ENCODE results near the gene CMTM8. TPM values are rescaled to one million over a fixed set of nuclear protein-coding genes. Genes with fewer than 3 reads are reported as not detected.

Gene CMTM8
- total RNA-seq, 5 donors from 2014 or later (not counting 1 experiment from before 2014, with no cell fraction given) = 5.2 to 12.2 (median 10.3) TPM

DNA sequence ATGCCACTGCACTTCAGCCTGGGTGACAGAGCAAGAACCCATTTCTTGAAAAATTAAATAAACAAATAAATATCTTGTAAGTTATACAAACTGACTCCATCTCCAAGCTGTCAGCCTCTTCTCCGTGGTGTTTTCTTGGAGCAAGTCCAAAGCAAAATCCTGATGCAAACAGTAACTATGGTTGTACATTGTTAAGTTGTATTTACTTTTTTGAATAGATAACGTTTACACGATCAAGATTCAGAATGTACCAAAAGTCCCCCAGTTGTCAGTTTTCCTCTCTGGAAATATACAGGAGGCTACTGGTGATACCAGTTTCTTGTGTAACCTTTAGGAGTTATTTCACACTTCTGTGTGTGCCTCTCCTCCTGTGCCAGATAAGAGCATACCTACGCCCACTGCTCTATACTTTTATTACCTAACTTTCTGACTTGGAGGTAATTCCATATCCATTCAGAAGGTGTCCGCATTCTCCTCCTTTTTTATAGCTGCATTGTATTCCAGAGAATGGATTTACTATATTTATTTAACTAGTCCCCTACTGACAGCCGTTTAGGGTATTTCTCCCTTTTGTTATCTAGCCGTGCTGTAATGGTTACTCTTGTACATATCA lies 167.3 kb downstream of the CMTM8 start:
- H3K27ac Mint-ChIP-seq = peak overlapping the region in 1 of 2 donors; percentile 36
- peaks cover 82 to 84% (median 83%) of the 10 kb centered on the region in 3 donors for H3K4me1 Mint-ChIP-seq
- H3K27me3 Mint-ChIP-seq = no peaks in the 10 kb centered on the region
- WGBS (ENCODE audit: insufficient coverage) = 100% methylated on average over 1 of the region's 7 CpGs
- no peak overlapping the region for H3K4me3 Mint-ChIP-seq
- Histone ChIP-seq H3K27me3 (replicated peaks in 1 of 2; ENCODE audit: control insufficient read depth in 2 of 2, extremely low read depth in 1 of 2, insufficient read depth in 2 of 2, low read length in 1 of 2) (no peaks in the 10 kb centered on the region), H3K36me3 (ENCODE audit: control insufficient read depth in 2 of 2, extremely low read depth in 1 of 2, insufficient read depth in 1 of 2, low read length in 1 of 2) (peaks cover 0 to 16% of the 10 kb centered on the region in 2 donors), H3K27ac (ENCODE audit: low read length) (no peak overlapping the region), H3K4me3 (ENCODE audit: control insufficient read depth in 1 of 2, extremely low read depth in 1 of 2, low read length in 1 of 2) (no peak overlapping the region), H3K9me3 (no peaks in the 10 kb centered on the region), H3K4me1 (ENCODE audit: control insufficient read depth in 1 of 2, extremely low read depth in 1 of 2, insufficient read depth in 2 of 2, low read length in 2 of 2) (peaks cover 19 to 54% of the 10 kb centered on the region in 2 experiments)
- H3K36me3 Mint-ChIP-seq = peaks cover 34% of the 10 kb centered on the region
- ATAC-seq (replicated peaks in 1 of 4) = no peak
- CTCF ChIA-PET = interaction anchor here in 1 of 2 donors (0.6 kb wide), 1 partner anchor 137 kb away, joined by 4 read pairs; no protein-coding TSS in a partner anchor
- POLR2A ChIA-PET = interaction anchor here in 1 of 2 donors (0.8 kb wide), 1 partner anchor 8 kb away, joined by 3 read pairs; no protein-coding TSS in a partner anchor
- no peaks in the 10 kb centered on the region for H3K9me3 Mint-ChIP-seq
- DNase-seq = no peak

DNA sequence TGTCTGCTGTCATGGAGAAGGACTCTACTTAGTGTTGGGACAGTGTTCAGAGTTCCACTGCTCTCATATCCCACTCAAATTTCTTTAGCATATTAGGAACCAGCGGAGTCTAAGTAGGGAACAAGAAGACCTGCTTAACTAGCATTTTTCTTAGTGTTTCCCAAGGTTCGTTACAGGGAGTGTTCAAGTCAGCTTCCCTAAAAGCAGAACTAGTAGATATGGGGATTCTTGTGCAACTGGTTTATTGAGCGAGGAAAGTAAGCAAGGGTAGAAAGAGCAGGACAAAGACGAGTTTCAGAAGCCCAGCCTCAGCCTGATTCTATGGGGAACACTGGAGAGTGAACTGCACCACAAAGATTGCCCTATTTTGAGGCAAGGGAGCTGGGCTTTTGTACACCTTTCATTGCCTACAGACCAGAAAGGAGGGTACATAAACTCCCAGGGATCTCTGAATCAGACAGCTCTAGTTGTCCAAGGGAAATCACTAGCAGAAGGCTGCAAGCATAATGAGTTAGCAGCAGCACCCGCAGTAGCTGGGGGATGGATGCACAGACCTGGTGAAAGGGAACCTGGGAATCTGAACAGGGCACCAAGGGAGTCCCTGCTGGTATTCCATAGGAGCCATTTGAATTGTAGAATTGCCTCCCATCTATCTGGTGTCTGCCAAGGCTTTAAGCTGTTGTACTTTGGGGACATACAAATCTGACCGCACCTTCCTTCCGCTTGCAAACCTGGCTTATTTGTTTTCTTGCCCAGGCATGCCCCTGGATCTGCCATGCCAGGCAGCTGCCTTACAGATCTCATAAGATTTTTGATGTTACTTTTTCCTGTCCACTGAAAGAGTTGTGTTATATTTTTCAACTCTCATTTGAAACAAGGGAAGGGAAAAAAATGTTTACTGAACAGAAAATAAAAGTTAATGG lies 168.3 kb downstream of the CMTM8 start:
- peaks cover 82 to 87% (median 83%) of the 10 kb centered on the region in 3 donors for H3K4me1 Mint-ChIP-seq
- Histone ChIP-seq H3K36me3 (ENCODE audit: control insufficient read depth in 2 of 2, extremely low read depth in 1 of 2, insufficient read depth in 1 of 2, low read length in 1 of 2) (peaks cover 0 to 18% of the 10 kb centered on the region in 2 donors), H3K27me3 (replicated peaks in 1 of 2; ENCODE audit: control insufficient read depth in 2 of 2, extremely low read depth in 1 of 2, insufficient read depth in 2 of 2, low read length in 1 of 2) (no peaks in the 10 kb centered on the region), H3K4me3 (ENCODE audit: control insufficient read depth in 1 of 2, extremely low read depth in 1 of 2, low read length in 1 of 2) (no peak overlapping the region), H3K9me3 (no peaks in the 10 kb centered on the region), H3K27ac (ENCODE audit: low read length) (no peak overlapping the region), H3K4me1 (ENCODE audit: control insufficient read depth in 1 of 2, extremely low read depth in 1 of 2, insufficient read depth in 2 of 2, low read length in 2 of 2) (peaks cover 14 to 48% of the 10 kb centered on the region in 2 experiments)
- WGBS (ENCODE audit: insufficient coverage) = 86% methylated on average over 5 of the region's 7 CpGs
- no peak overlapping the region for H3K4me3 Mint-ChIP-seq
- peak in 1 of 4 experiments; percentile 39 for ATAC-seq (replicated peaks in 1 of 4)
- H3K9me3 Mint-ChIP-seq = no peaks in the 10 kb centered on the region
- ChIA-PET POLR2A (interaction anchor here in 1 of 2 donors (0.8 kb wide), 1 partner anchor 7 kb away, joined by 3 read pairs; no protein-coding TSS in a partner anchor), CTCF (no interaction called here)
- no peaks in the 10 kb centered on the region for H3K27me3 Mint-ChIP-seq
- DNase-seq = no peak
- peak overlapping the region; percentile 27 to 60 for H3K27ac Mint-ChIP-seq
- H3K36me3 Mint-ChIP-seq = peaks cover 38% of the 10 kb centered on the region

DNA sequence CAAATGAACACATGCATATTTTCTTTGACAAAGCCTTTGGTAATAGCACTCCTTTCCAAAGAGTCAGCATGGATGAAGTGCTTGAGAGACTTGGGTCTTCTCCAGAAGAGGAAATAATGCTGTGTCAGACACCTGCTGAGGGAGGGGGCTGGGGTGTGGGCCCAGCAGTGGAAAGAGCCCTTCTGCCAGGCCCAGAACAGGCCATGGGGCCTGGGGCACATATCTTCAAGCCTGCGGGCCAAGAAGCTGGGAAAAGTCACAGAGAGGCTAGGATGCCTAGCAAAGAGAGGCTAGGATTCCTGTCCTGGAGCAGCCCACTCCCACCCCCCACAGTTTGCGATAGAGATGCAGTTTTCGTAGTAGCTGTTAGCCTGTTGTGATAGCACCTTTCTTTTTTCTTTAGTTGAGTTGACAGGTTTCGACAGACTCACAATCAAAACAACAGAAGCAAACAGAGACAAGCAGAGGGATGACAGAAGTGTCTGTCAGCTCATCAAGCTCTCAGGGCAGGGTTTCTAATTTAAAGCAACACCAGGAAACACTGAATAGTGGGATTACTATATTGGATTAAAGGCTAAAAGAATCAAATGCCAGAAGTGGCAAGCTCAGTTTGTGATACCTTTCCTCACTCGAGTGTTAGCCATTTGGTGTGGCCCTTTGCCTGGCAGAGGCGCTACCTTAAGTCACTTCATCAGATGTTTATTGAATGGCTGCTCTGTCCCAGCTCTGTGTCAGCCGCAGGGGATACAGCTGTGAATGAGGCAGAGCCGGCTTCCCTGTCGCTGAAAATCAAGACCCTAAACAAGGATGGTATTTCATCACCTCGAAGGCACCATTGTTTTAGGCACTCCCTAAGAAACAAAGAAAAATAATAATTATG lies 172.1 kb downstream of the CMTM8 start:
- Histone ChIP-seq H3K4me1 (ENCODE audit: control insufficient read depth in 1 of 2, extremely low read depth in 1 of 2, insufficient read depth in 2 of 2, low read length in 2 of 2) (peaks cover 11 to 38% of the 10 kb centered on the region in 2 experiments), H3K36me3 (ENCODE audit: control insufficient read depth in 2 of 2, extremely low read depth in 1 of 2, insufficient read depth in 1 of 2, low read length in 1 of 2) (peaks cover 0 to 11% of the 10 kb centered on the region in 2 donors), H3K4me3 (ENCODE audit: control insufficient read depth in 1 of 2, extremely low read depth in 1 of 2, low read length in 1 of 2) (no peak overlapping the region), H3K9me3 (no peaks in the 10 kb centered on the region), H3K27ac (ENCODE audit: low read length) (peak overlapping the region; percentile 14), H3K27me3 (replicated peaks in 1 of 2; ENCODE audit: control insufficient read depth in 2 of 2, extremely low read depth in 1 of 2, insufficient read depth in 2 of 2, low read length in 1 of 2) (no peaks in the 10 kb centered on the region)
- peaks cover 26% of the 10 kb centered on the region for H3K36me3 Mint-ChIP-seq
- DNase-seq (no peak), ATAC-seq (replicated peaks in 1 of 4) (no peak)
- peaks cover 79 to 87% (median 81%) of the 10 kb centered on the region in 3 donors for H3K4me1 Mint-ChIP-seq
- H3K27me3 Mint-ChIP-seq = no peaks in the 10 kb centered on the region
- no peak overlapping the region for H3K4me3 Mint-ChIP-seq
- WGBS (ENCODE audit: insufficient coverage) = 93% methylated on average over 3 of the region's 10 CpGs
- H3K27ac Mint-ChIP-seq = peak overlapping the region; percentile 69 to 76
- no peaks in the 10 kb centered on the region for H3K9me3 Mint-ChIP-seq
- ChIA-PET CTCF (interaction anchor here (0.5 to 1.0 kb wide), 3 partner anchors 9 to 74 kb away, joined by 3 to 4 read pairs (median 3); no protein-coding TSS in a partner anchor), POLR2A (interaction anchor here (0.5 to 0.6 kb wide), 2 partner anchors 27 to 1114 kb away, joined by 3 read pairs; no protein-coding TSS in a partner anchor)

DNA sequence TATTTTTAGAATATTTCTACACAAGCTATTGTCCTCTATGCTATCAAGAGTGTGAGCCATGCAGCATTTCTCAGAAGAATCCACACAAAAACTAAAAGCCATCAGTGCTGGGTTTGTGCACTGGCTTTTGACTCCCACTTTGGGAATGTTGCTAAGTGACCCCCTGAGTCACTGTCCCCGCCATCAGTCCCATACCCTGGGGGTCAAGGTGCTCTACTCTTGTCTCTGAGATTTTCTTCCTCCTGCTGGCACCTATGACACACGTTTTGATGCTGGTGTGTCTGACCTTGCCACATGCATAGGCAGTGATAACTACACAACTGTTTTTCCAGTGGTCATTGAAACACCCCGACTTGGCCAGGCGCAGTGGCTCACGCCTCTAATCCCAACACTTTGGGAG lies 173.0 kb downstream of the CMTM8 start:
- POLR2A ChIA-PET = no interaction called here
- ATAC-seq (replicated peaks in 1 of 4) (no peak), DNase-seq (no peak)
- peak overlapping the region; percentile 53 to 79 for H3K27ac Mint-ChIP-seq
- H3K4me3 Mint-ChIP-seq = no peak overlapping the region
- WGBS (ENCODE audit: insufficient coverage) = 87% methylated on average over 5 of the region's 5 CpGs
- CTCF ChIA-PET = interaction anchor here in 1 of 2 donors (0.6 kb wide), 2 partner anchors 151 to 1157 kb away, joined by 3 read pairs; no protein-coding TSS in a partner anchor
- Histone ChIP-seq H3K9me3 (no peaks in the 10 kb centered on the region), H3K36me3 (ENCODE audit: control insufficient read depth in 2 of 2, extremely low read depth in 1 of 2, insufficient read depth in 1 of 2, low read length in 1 of 2) (peaks cover 0 to 11% of the 10 kb centered on the region in 2 donors), H3K4me1 (ENCODE audit: control insufficient read depth in 1 of 2, extremely low read depth in 1 of 2, insufficient read depth in 2 of 2, low read length in 2 of 2) (peaks cover 15 to 38% of the 10 kb centered on the region in 2 experiments), H3K4me3 (ENCODE audit: control insufficient read depth in 1 of 2, extremely low read depth in 1 of 2, low read length in 1 of 2) (no peak overlapping the region), H3K27ac (ENCODE audit: low read length) (no peak overlapping the region), H3K27me3 (replicated peaks in 1 of 2; ENCODE audit: control insufficient read depth in 2 of 2, extremely low read depth in 1 of 2, insufficient read depth in 2 of 2, low read length in 1 of 2) (no peaks in the 10 kb centered on the region)
- peaks cover 18% of the 10 kb centered on the region for H3K36me3 Mint-ChIP-seq
- no peaks in the 10 kb centered on the region for H3K27me3 Mint-ChIP-seq
- peaks cover 78 to 85% (median 79%) of the 10 kb centered on the region in 3 donors for H3K4me1 Mint-ChIP-seq
- no peaks in the 10 kb centered on the region for H3K9me3 Mint-ChIP-seq

DNA sequence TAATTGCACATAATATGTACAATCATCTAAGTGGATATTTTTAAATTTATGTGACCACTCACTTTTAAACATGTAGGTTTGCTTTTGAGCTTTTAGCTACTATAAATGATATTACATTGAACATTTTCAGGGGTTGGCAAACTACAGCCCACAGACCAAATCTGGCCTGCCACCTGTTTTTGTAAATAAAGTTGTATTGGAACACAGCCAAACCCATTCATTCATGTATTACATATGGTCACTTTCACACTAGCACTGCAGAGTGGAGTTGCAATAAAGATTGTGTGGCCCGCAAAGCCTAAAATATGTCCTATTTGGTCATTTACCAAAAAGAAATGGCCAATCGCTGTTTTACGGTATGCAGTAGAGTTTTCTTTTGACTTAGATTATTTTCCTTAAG lies 174.4 kb downstream of the CMTM8 start:
- H3K4me1 ChIP-seq (ENCODE audit: control insufficient read depth in 1 of 2, extremely low read depth in 1 of 2, insufficient read depth in 2 of 2, low read length in 2 of 2) = peaks cover 24 to 32% of the 10 kb centered on the region in 2 experiments

More for the DNA sequence above, 174.4 kb downstream of the CMTM8 start:
- H3K4me3 ChIP-seq (ENCODE audit: control insufficient read depth in 1 of 2, extremely low read depth in 1 of 2, low read length in 1 of 2) = no peak overlapping the region
- no peaks in the 10 kb centered on the region for H3K27me3 Mint-ChIP-seq
- H3K4me1 Mint-ChIP-seq = peaks cover 78 to 85% (median 81%) of the 10 kb centered on the region in 3 donors
- no peaks in the 10 kb centered on the region for H3K27me3 ChIP-seq (replicated peaks in 1 of 2; ENCODE audit: control insufficient read depth in 2 of 2, extremely low read depth in 1 of 2, insufficient read depth in 2 of 2, low read length in 1 of 2)
- WGBS (ENCODE audit: insufficient coverage) = no CpG with 5 or more reads among the region's 3 CpGs
- peaks cover 13% of the 10 kb centered on the region for H3K36me3 Mint-ChIP-seq
- CTCF ChIA-PET = interaction anchor here in 1 of 2 donors (0.6 to 1.3 kb wide), 2 partner anchors 38 to 51 kb away, joined by 3 read pairs; no protein-coding TSS in a partner anchor
- no peaks in the 10 kb centered on the region for H3K9me3 Mint-ChIP-seq
- no peak overlapping the region for H3K4me3 Mint-ChIP-seq
- ATAC-seq (replicated peaks in 1 of 4) = no peak
- H3K9me3 ChIP-seq = no peaks in the 10 kb centered on the region
- DNase-seq = no peak
- H3K27ac Mint-ChIP-seq = peak overlapping the region; percentile 49 to 98
- H3K27ac ChIP-seq (ENCODE audit: low read length) = no peak overlapping the region
- H3K36me3 ChIP-seq (ENCODE audit: control insufficient read depth in 2 of 2, extremely low read depth in 1 of 2, insufficient read depth in 1 of 2, low read length in 1 of 2) = peaks cover 0 to 7% of the 10 kb centered on the region in 2 donors
- POLR2A ChIA-PET = no interaction called here
